Vagina (tissue), 2 donors: ENCODE measurements around the gene CFAP20. TPM values are rescaled to one million over a fixed set of nuclear protein-coding genes. Genes with fewer than 3 reads are reported as not detected.
A peak's percentile ranks its signal among the peaks of the same experiment; 100 is the strongest.

ENCODE experiments used
- DNase-seq, 2 donors: peaks; one replicate each; pipeline ENCODE4 v3.0.0-alpha.2; 2017; ENCODE audit errors: extremely low spot score in 2 of 2
- H3K27ac ChIP-seq: fragments of 200-600 bp; sonication (generic); one replicate; pipeline ENCODE4 v1.5.1; 2019
- H3K27me3 ChIP-seq: fragments of 200-600 bp; sonication (generic); one replicate; pipeline ENCODE4 v1.5.1; 2019
- H3K36me3 ChIP-seq, 2 donors: fragments of 200-600 bp; sonication (generic); one replicate each; pipeline ENCODE4 v1.5.1; 2017 to 2019
- H3K4me1 ChIP-seq: fragments of 200-600 bp; sonication (generic); one replicate; pipeline ENCODE4 v1.5.1; 2019
- H3K4me3 ChIP-seq, 2 donors: fragments of 200-600 bp; sonication (generic); 1 replicate in 1 of 2; 2 replicates in 1 of 2; pipeline ENCODE4 v1.5.1; 2016 to 2019
- H3K9me3 ChIP-seq: fragments of 200-600 bp; sonication (generic); one replicate; pipeline ENCODE4 v1.5.1; 2019
- CTCF ChIP-seq, 3 experiments: fragments of 450-650 bp in 2 of 3; fragments of 200-600 bp in 1 of 3; sonication (generic) in 1 of 3; IDR thresholded peaks; one replicate each; pipeline ENCODE4 v1.5.1; 2017 to 2019; ENCODE audit warnings: antibody characterized with exemption in 3 of 3, mild to moderate bottlenecking in 2 of 3, moderate library complexity in 2 of 3
- POLR2A ChIP-seq, 2 donors: fragments of 450-650 bp; IDR thresholded peaks; one replicate each; pipeline ENCODE4 v1.6.1; 2017; ENCODE audit warnings: antibody characterized with exemption in 2 of 2, mild to moderate bottlenecking in 2 of 2, moderate library complexity in 2 of 2
- POLR2AphosphoS5 ChIP-seq, 2 donors: sonication (generic); formaldehyde crosslinking; IDR thresholded peaks; one replicate each; pipeline ENCODE4 v1.9.0; 2017; ENCODE audit warnings: antibody characterized with exemption in 2 of 2, mild to moderate bottlenecking in 2 of 2, low read depth in 1 of 2; ENCODE audit not compliant: insufficient read depth in 1 of 2
- intact Hi-C: fragments of 100-400 bp; cut with DNase I; formaldehyde crosslinking; loops from one replicate; pipeline ENCODE4 v1.15.1; 2023
- total RNA-seq: library from RNA; depleted of rRNA; stranded (reverse); fragments of >200 nt; gene quantifications from one replicate; pipeline ENCODE4 v1.2.3, GENCODE V29; 2016

Gene CFAP20
- total RNA-seq, 1 donor from 2014 or later: 72.7 TPM

- TF ChIP-seq POLR2AphosphoS5 (IDR thresholded peaks at IDR 0.05; ENCODE audit: insufficient read depth in 1 of 2, low read depth in 1 of 2) (no peak), POLR2A (IDR thresholded peaks at IDR 0.05) (no peak), CTCF (IDR thresholded peaks at IDR 0.05) (no peak)
- Histone ChIP-seq H3K36me3 (no peaks in the 10 kb centered on the region), H3K9me3 (no peaks in the 10 kb centered on the region), H3K4me1 (peaks cover 62% of the 10 kb centered on the region), H3K4me3 (peak overlapping the region; percentile 68 to 96), H3K27ac (peak overlapping the region; percentile 74), H3K27me3 (no peaks in the 10 kb centered on the region)
- intact Hi-C loops: loop anchor here (10.0 kb wide), 1 partner anchor 392 kb away; the partner anchor contains the start of gene KATNB1
- no peak for DNase-seq
These were observed 2.7 kb downstream of the CFAP20 start for GRCh38 chr16:58126451-58126961.

- H3K4me1 ChIP-seq: peaks cover 68% of the 10 kb centered on the region
- intact Hi-C loops: loop anchor here (10.0 kb wide), 1 partner anchor 391 kb away; the partner anchor contains the start of gene KATNB1
- no peaks in the 10 kb centered on the region for H3K27me3 ChIP-seq
- DNase-seq: no peak
- H3K4me3 ChIP-seq: no peak overlapping the region
- no peak overlapping the region for H3K27ac ChIP-seq
- TF ChIP-seq POLR2A (IDR thresholded peaks at IDR 0.05) (no peak), CTCF (IDR thresholded peaks at IDR 0.05) (no peak), POLR2AphosphoS5 (IDR thresholded peaks at IDR 0.05; ENCODE audit: insufficient read depth in 1 of 2, low read depth in 1 of 2) (no peak)
- H3K9me3 ChIP-seq: no peaks in the 10 kb centered on the region
- H3K36me3 ChIP-seq: no peaks in the 10 kb centered on the region
These were observed 3.3 kb downstream of the CFAP20 start for GRCh38 chr16:58125781-58126335.

- DNase-seq: no peak
- H3K36me3 ChIP-seq: no peaks in the 10 kb centered on the region
- no peak for TF ChIP-seq POLR2AphosphoS5 (IDR thresholded peaks at IDR 0.05; ENCODE audit: insufficient read depth in 1 of 2, low read depth in 1 of 2)
- TF ChIP-seq POLR2A (IDR thresholded peaks at IDR 0.05): no peak
- no peak for TF ChIP-seq CTCF (IDR thresholded peaks at IDR 0.05)
- no peak overlapping the region for H3K4me3 ChIP-seq
- peaks cover 76% of the 10 kb centered on the region for H3K4me1 ChIP-seq
- H3K9me3 ChIP-seq: no peaks in the 10 kb centered on the region
- intact Hi-C loops: loop anchor here (10.0 kb wide), 1 partner anchor 390 kb away; the partner anchor contains the start of gene KATNB1
- H3K27me3 ChIP-seq: no peaks in the 10 kb centered on the region
- no peak overlapping the region for H3K27ac ChIP-seq
These were observed 4.1 kb downstream of the CFAP20 start for GRCh38 chr16:58125041-58125440.

GRCh38 chr16:58124601-58124915 lies 4.6 kb downstream of the CFAP20 start:
- TF ChIP-seq POLR2AphosphoS5 (IDR thresholded peaks at IDR 0.05; ENCODE audit: insufficient read depth in 1 of 2, low read depth in 1 of 2): peak in 1 of 2 donors; percentile 11
- TF ChIP-seq POLR2A (IDR thresholded peaks at IDR 0.05): no peak
- no peak for TF ChIP-seq CTCF (IDR thresholded peaks at IDR 0.05)
- no peak for DNase-seq
- Histone ChIP-seq H3K9me3 (no peaks in the 10 kb centered on the region), H3K27me3 (no peaks in the 10 kb centered on the region), H3K36me3 (no peaks in the 10 kb centered on the region), H3K27ac (no peak overlapping the region), H3K4me3 (no peak overlapping the region), H3K4me1 (peaks cover 81% of the 10 kb centered on the region)
- intact Hi-C loops: loop anchor here (5.0 to 10.0 kb wide), 2 partner anchors 102 to 390 kb away; partner anchors contain the start of gene KATNB1
